B cell (primary cell): ENCODE data around the gene NDUFB6. TPM values are rescaled to one million over a fixed set of nuclear protein-coding genes. Genes with fewer than 3 reads are reported as not detected.
A peak's percentile ranks its signal among the peaks of the same experiment; 100 is the strongest.

ENCODE experiments used
- ATAC-seq: fragments of 200-7000 bp; cut with Tn5 transposase; one replicate; pipeline ENCODE4 v1.10.0; 2021; ENCODE audit warnings: low read depth, mild to moderate bottlenecking, moderate number of reproducible peaks, moderate library complexity
- CTCF ChIA-PET: fragments of 350-600 bp; sonication (Branson Sonifier 250); formaldehyde crosslinking; loops from one replicate; lab custom pipeline; 2021; ENCODE audit warnings: antibody characterized with exemption, inconsistent platforms; lab: Charles Lee
- POLR2A ChIA-PET: fragments of 350-600 bp; sonication (Branson Sonifier 250); formaldehyde crosslinking; loops from one replicate; lab custom pipeline; 2021; ENCODE audit warnings: antibody characterized with exemption; lab: Charles Lee
- DNase-seq: peaks from one replicate; pipeline ENCODE4 v3.0.0; 2013
- H2AFZ ChIP-seq: 2 replicates; pipeline ENCODE4 v1.6.1; 2012; ENCODE audit warnings: mild to moderate bottlenecking, low read depth, low read length; ENCODE audit not compliant: insufficient read depth, poor library complexity, severe bottlenecking
- H3K27ac ChIP-seq, 2 donors: 1 replicate in 1 of 2; 2 replicates in 1 of 2; pipeline ENCODE4 v1.5.1; 2012 to 2013; ENCODE audit warnings: low read length in 2 of 2, mild to moderate bottlenecking in 2 of 2, moderate library complexity in 1 of 2
- H3K27me3 ChIP-seq, 4 experiments: fragments of 200-600 bp in 1 of 4; sonication (generic) in 1 of 4; replicated peaks in 1 of 4; 1 replicate in 2 of 4; 2 replicates in 2 of 4; pipeline versions ENCODE4 v1.6.1 to v1.7.0; 2013 to 2016; ENCODE audit warnings: low read length in 3 of 4, mild to moderate bottlenecking in 2 of 4, mixed read lengths in 1 of 4, moderate library complexity in 1 of 4; ENCODE audit not compliant: insufficient read depth in 4 of 4, control insufficient read depth in 3 of 4; ENCODE audit errors: control extremely low read depth in 1 of 4
- H3K36me3 ChIP-seq, 2 experiments: replicated peaks in 1 of 2; 1 replicate in 1 of 2; 2 replicates in 1 of 2; pipeline versions ENCODE4 v1.6.1 to v1.7.1; 2013; ENCODE audit warnings: low read length in 1 of 2; ENCODE audit not compliant: insufficient read depth in 2 of 2, control insufficient read depth in 1 of 2; ENCODE audit errors: control extremely low read depth in 1 of 2, extremely low read depth in 1 of 2
- H3K4me1 ChIP-seq, 2 donors: fragments of 200-600 bp in 1 of 2; sonication (generic) in 1 of 2; 1 replicate in 1 of 2; 2 replicates in 1 of 2; pipeline versions ENCODE4 v1.5.1 to v1.6.1; 2013 to 2017; ENCODE audit warnings: low read length in 2 of 2; ENCODE audit not compliant: control insufficient read depth in 2 of 2, insufficient read depth in 2 of 2
- H3K4me2 ChIP-seq: replicated peaks from 2 replicates; pipeline ENCODE3; 2012; ENCODE audit warnings: mild to moderate bottlenecking, low read depth, low read length; ENCODE audit not compliant: poor library complexity, severe bottlenecking
- H3K4me3 ChIP-seq, 5 experiments: fragments of 200-600 bp in 1 of 5; sonication (generic) in 1 of 5; 1 replicate in 3 of 5; 2 replicates in 2 of 5; pipeline versions ENCODE4 v1.5.1 to v1.7.0; 2011 to 2016; ENCODE audit warnings: low read length in 4 of 5, mild to moderate bottlenecking in 4 of 5, low read depth in 2 of 5, control low read depth in 1 of 5, moderate library complexity in 1 of 5; ENCODE audit not compliant: insufficient read depth in 1 of 5; ENCODE audit errors: control extremely low read depth in 1 of 5, extremely low read depth in 1 of 5
- H3K79me2 ChIP-seq: fragments of 200-600 bp; sonication (generic); one replicate; pipeline ENCODE4 v1.6.0; 2016; ENCODE audit warnings: low read length; ENCODE audit not compliant: control insufficient read depth, insufficient read depth
- H3K9ac ChIP-seq: fragments of 200-600 bp; sonication (generic); 2 replicates; pipeline ENCODE4 v1.6.1; 2017; ENCODE audit warnings: mild to moderate bottlenecking, low read length, moderate library complexity
- H3K9me3 ChIP-seq, 3 donors: one replicate each; pipeline versions ENCODE4 v1.6.1 to v1.7.1; 2013; ENCODE audit warnings: low read length in 2 of 3; ENCODE audit not compliant: control insufficient read depth in 2 of 3, insufficient read depth in 1 of 3; ENCODE audit errors: control extremely low read depth in 1 of 3
- H4K20me1 ChIP-seq: 2 replicates; pipeline ENCODE4 v1.6.0; 2012; ENCODE audit warnings: mild to moderate bottlenecking, low read length; ENCODE audit not compliant: insufficient read depth, control insufficient read depth, poor library complexity, severe bottlenecking
- H3K27ac Mint-ChIP-seq: one replicate; pipeline ENCODE4 v1.8.0; 2021; ENCODE audit warnings: mixed read lengths
- H3K27me3 Mint-ChIP-seq: one replicate; pipeline ENCODE4 v1.8.0; 2021; ENCODE audit warnings: mixed read lengths
- H3K4me1 Mint-ChIP-seq: one replicate; pipeline ENCODE4 v1.8.0; 2021; ENCODE audit warnings: mixed read lengths
- H3K4me3 Mint-ChIP-seq: one replicate; pipeline ENCODE4 v1.8.0; 2021; ENCODE audit warnings: mixed read lengths
- H3K9me3 Mint-ChIP-seq: one replicate; pipeline ENCODE4 v1.8.0; 2022; ENCODE audit warnings: mixed read lengths; ENCODE audit not compliant: insufficient read depth
- EZH2 ChIP-seq: IDR thresholded peaks from 2 replicates; pipeline ENCODE4 v1.6.1; 2012; ENCODE audit warnings: borderline replicate concordance, low read depth, mild to moderate bottlenecking, moderate library complexity, low read length; ENCODE audit not compliant: insufficient read depth, poor library complexity, severe bottlenecking
- WGBS: methylation state at CpG from one replicate; pipeline ENCODE4 v1.1.5; 2013; ENCODE audit warnings: missing lambda C conversion rate; ENCODE audit not compliant: insufficient coverage; 5-methylcytosine and 5-hydroxymethylcytosine counted together
- intact Hi-C: fragments of 100-400 bp; cut with micrococcal nuclease; formaldehyde crosslinking; loops from one replicate; pipeline ENCODE4 v1.10.0; 2022
- polyA plus RNA-seq: library from polyadenylated mRNA; depleted of rRNA; stranded (reverse); fragments of >200 nt; gene quantifications from 2 replicates; pipeline ENCODE4 v1.2.3, GENCODE V29; 2012
- total RNA-seq, 2 donors: library from RNA; stranded (reverse); fragments of 120-200 nt in 1 of 2; gene quantifications; 1 replicate in 1 of 2; 2 replicates in 1 of 2; pipeline versions ENCODE4 v1.2.3 to v1.2.4, GENCODE V29; 2013 to 2022
- TF ChIP-seq, protein P1 (sequence below): fragments of 200-600 bp; IDR thresholded peaks from one replicate; pipeline ENCODE4 v1.8.0; 2022; ENCODE audit warnings: antibody characterized with exemption, mild to moderate bottlenecking

NDUFB6 gene
- total and polyA plus RNA-seq, 2 donors (not counting 1 experiment from before 2014, with no cell fraction given), result 7.4 to 13.6 TPM

DNA sequence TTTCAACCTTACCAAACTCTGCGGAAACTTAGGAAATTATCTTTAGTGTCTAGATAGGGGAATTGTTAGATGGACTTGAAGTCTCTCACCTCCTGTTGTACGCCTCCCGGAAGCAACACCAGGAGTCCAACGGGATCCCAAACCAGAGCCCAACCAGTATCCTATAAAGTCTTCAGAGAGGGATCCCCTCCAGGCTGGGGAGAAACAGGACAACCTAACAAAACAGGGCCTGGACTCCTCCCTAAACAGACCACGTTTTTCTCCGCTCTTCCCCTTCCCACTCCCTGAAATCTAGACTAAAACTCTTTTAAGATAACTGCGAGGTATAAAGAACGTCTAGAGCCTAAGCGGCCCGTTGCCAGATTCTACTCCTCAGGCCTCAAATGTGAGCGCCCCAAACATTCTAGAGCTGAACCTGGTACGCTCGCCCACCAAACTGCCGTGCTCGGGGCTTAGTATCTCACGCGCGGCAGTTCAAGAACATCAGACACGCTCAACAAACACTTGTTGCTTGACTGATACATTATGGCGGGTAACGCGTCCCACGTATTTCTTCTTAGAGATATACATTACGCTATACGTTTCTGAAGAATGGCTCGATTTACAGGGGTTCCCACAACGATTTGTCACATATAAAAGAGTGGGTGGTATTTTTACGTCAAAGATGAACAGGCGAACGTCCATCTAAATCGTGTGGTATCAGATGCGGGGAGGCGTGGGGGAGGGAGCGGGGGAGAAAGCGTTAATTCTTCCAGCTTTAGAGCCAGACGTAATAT lies 21.5 kb downstream of the NDUFB6 start:
- peak overlapping the region; percentile 88 for H3K9ac ChIP-seq
- H3K79me2 ChIP-seq, result peaks cover 62% of the 10 kb centered on the region
- TF ChIP-seq EZH2, result no peak
- TF ChIP-seq, protein P1, sequence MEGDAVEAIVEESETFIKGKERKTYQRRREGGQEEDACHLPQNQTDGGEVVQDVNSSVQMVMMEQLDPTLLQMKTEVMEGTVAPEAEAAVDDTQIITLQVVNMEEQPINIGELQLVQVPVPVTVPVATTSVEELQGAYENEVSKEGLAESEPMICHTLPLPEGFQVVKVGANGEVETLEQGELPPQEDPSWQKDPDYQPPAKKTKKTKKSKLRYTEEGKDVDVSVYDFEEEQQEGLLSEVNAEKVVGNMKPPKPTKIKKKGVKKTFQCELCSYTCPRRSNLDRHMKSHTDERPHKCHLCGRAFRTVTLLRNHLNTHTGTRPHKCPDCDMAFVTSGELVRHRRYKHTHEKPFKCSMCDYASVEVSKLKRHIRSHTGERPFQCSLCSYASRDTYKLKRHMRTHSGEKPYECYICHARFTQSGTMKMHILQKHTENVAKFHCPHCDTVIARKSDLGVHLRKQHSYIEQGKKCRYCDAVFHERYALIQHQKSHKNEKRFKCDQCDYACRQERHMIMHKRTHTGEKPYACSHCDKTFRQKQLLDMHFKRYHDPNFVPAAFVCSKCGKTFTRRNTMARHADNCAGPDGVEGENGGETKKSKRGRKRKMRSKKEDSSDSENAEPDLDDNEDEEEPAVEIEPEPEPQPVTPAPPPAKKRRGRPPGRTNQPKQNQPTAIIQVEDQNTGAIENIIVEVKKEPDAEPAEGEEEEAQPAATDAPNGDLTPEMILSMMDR, result no peak
- H2AFZ ChIP-seq, result peak overlapping the region; percentile 89
- CTCF ChIA-PET, result interaction anchor here (0.8 to 5.2 kb wide), 9 partner anchors 11 to 172 kb away, joined by 3 to 30 read pairs (median 10); partner anchors contain the start of genes ACO1, NDUFB6 and RIGI
- peak overlapping the region; percentile 89 to 92 for H3K27ac ChIP-seq
- POLR2A ChIA-PET, result interaction anchor here (1.4 to 2.5 kb wide), 4 partner anchors 22 to 167 kb away, joined by 4 to 16 read pairs (median 8); partner anchors contain the start of genes ACO1, NDUFB6 and RIGI
- H3K4me3 ChIP-seq, result peak overlapping the region; percentile 86 to 98 (median 87)
- ATAC-seq (peak; percentile 0), DNase-seq (peak; percentile 73)
- Mint-ChIP-seq H3K9me3 (no peaks in the 10 kb centered on the region), H3K4me3 (peak overlapping the region; percentile 91), H3K27ac (peak overlapping the region; percentile 91), H3K4me1 (peaks cover 37% of the 10 kb centered on the region), H3K27me3 (no peaks in the 10 kb centered on the region)
- no peaks in the 10 kb centered on the region for H3K9me3 ChIP-seq
- H3K4me2 ChIP-seq, result peak overlapping the region; percentile 81
- intact Hi-C loops, result loop anchor here (1.0 to 10.0 kb wide), 7 partner anchors 22 to 743 kb away; partner anchors contain the start of genes ACO1, APTX, BAG1 and CHMP5
- H4K20me1 ChIP-seq, result peaks cover 14% of the 10 kb centered on the region
- H3K4me1 ChIP-seq, result peaks cover 14 to 15% of the 10 kb centered on the region in 2 donors
- 1% methylated on average over 21 of the region's 36 CpGs for WGBS
- no peaks in the 10 kb centered on the region for H3K27me3 ChIP-seq
- H3K36me3 ChIP-seq, result peaks cover 0 to 7% of the 10 kb centered on the region in 2 experiments
